Stimulated activated naive CD8-positive, alpha-beta T cell treated with anti-CD3 and anti-CD28 coated beads, Interleukin-15, amount 100 ng/mL, for 72 hours (primary cell): Measurements from ENCODE around the gene LZTFL1.

Experiments used
- ATAC-seq: fragments of 150-1000 bp; cut with Tn5 transposase; 2 replicates; pipeline ENCODE4 v1.10.0; 2021; ENCODE audit warnings: mild to moderate bottlenecking, moderate library complexity
- DNase-seq, 2 donors: peaks; one replicate each; pipeline ENCODE4 v3.0.0; 2021 to 2022
- H3K27ac Mint-ChIP-seq, 2 donors: one replicate each; pipeline ENCODE4 v1.8.0; 2022; ENCODE audit warnings: mild to moderate bottlenecking in 2 of 2, mixed read lengths in 2 of 2, moderate library complexity in 2 of 2
- H3K27me3 Mint-ChIP-seq: one replicate; pipeline ENCODE4 v1.8.0; 2022; ENCODE audit warnings: mixed read lengths
- H3K4me1 Mint-ChIP-seq: one replicate; pipeline ENCODE4 v1.8.0; 2022; ENCODE audit warnings: mild to moderate bottlenecking, mixed read lengths
- H3K4me3 Mint-ChIP-seq, 2 donors: one replicate each; pipeline ENCODE4 v1.8.0; 2022; ENCODE audit warnings: mild to moderate bottlenecking in 2 of 2, mixed read lengths in 2 of 2, moderate library complexity in 1 of 2
- H3K9me3 Mint-ChIP-seq, 2 donors: one replicate each; pipeline ENCODE4 v1.8.0; 2022; ENCODE audit warnings: mixed read lengths in 2 of 2

The LZTFL1 gene

DNA sequence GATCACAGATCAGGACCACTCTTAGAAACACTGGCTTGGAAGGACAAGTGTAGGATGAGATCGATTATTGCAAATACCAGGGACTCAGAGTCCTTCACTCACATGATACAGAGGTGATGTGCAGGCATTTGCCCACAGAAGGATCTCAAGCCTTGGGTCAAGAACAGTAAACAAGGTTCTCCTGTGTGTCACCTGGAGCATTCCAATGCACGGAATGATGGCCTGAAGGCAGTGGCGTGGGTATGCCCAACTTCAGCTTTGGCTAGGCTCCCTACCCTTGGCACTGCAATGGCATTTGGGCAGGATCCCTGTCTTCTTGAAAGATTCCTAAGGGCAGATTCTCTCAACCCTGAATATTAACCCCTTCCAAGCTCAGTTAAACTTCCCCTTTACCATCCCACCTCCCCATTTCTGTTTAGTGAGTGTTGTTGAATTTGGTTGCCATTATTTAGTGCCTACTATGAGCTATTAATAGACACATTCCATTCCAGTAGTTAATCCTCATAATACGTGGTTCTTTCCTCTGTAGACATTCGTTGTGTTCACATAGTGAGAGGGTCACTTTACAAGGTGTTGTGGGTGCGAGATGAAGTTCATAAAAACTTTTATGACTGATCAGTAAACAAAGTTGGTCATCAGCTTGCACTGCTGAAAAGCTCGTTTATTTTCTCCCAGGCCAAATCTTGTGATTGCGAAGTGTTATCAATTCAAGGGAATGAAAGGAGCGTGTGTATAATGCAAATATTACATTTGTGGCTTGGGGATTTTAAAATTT, 1.1 kb upstream of the LZTFL1 start:
- Mint-ChIP-seq H3K27me3 (peaks cover 3% of the 10 kb centered on the region), H3K9me3 (no peaks in the 10 kb centered on the region), H3K4me1 (peaks cover 7% of the 10 kb centered on the region), H3K4me3 (peak overlapping the region in 1 of 2 donors; percentile 89), H3K27ac (no peak overlapping the region)
- DNase-seq (no peak), ATAC-seq (no peak)

DNA sequence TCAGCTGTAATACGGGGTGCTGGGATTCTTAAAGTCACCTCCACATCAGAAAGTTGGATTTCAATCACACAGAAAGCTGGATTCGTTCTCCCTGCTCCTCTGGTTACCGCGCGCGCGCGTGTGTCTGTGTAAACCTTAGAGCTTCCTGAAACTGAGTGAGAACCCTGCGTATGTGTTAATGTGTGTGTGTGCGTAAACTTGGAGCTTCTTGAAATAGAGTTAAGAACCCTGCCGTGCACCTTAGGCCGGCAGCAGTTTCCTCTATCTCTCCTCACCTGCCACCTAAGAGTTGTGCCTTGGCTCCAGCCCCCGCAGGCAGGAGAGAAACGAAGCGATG, 531 bp downstream of the LZTFL1 start:
- H3K27ac Mint-ChIP-seq, result peak overlapping the region; percentile 95 to 96
- DNase-seq, result no peak
- peak; percentile 57 for ATAC-seq
- peaks cover 7% of the 10 kb centered on the region for H3K4me1 Mint-ChIP-seq
- no peaks in the 10 kb centered on the region for H3K27me3 Mint-ChIP-seq
- peak overlapping the region; percentile 89 to 97 for H3K4me3 Mint-ChIP-seq
- no peaks in the 10 kb centered on the region for H3K9me3 Mint-ChIP-seq

DNA sequence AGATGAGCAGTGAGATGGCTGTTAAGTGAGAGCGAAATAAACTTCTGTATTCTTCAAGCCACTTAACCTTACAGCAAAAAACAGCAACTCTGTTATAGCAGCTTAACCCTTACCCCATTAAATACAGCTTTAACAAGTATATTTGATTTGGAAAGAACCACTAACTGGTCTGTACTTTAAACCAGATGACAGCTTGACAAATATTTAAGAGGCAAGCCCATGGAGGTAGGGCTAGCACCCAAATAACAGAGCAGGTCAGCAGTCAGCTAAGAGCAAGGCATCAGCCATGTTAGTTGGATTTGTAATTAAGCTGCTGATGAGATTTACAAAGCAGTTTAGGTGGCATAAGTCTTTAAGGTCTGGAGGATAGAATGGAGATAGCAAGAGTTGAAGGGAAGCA, 3.5 kb downstream of the LZTFL1 start:
- Mint-ChIP-seq H3K4me3 (no peak overlapping the region), H3K4me1 (peaks cover 7% of the 10 kb centered on the region), H3K9me3 (no peaks in the 10 kb centered on the region), H3K27ac (no peak overlapping the region), H3K27me3 (no peaks in the 10 kb centered on the region)
- ATAC-seq (no peak), DNase-seq (no peak)

DNA sequence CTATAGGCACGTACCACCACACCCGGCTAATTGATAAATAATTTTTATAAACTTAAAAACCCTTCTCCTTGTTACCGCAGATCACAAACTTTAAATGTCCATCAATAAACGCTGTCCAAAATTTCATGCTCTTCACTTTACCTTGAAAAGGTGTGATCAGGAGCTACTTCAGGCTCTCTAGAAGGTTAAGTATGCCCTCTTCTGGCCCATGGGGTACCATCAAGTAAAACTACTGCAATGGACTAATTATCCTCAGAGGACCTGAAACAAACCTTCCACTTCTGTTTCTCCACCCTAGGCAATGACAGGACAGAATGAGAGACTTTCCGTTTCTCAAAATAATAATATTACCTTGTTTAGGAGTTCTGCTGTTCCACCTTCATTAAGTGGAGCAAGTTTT, 9.2 kb downstream of the LZTFL1 start:
- no peak for DNase-seq
- H3K4me3 Mint-ChIP-seq, result no peak overlapping the region
- no peak for ATAC-seq
- H3K4me1 Mint-ChIP-seq, result no peaks in the 10 kb centered on the region
- no peaks in the 10 kb centered on the region for H3K27me3 Mint-ChIP-seq
- no peaks in the 10 kb centered on the region for H3K9me3 Mint-ChIP-seq
- H3K27ac Mint-ChIP-seq, result no peak overlapping the region

DNA sequence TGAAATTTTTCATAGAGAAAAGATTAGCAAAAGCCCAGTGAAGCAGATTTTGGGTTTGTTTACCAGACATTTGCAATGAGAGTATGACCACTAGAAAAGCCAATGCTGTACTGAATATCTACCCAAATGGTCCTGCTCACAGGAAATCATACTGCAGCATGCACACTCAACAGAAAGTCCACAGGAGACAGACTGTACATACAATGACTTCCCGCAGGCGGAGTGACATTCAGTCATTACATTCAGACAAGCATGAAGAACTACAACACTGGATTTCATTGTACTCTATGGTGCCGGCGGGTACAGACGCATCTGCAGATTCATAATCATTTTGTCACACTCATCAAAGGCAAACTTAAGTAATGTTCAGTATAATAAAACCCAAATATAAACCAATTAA, 11.8 kb downstream of the LZTFL1 start:
- ATAC-seq (no peak), DNase-seq (no peak)
- Mint-ChIP-seq H3K4me3 (no peak overlapping the region), H3K27me3 (no peaks in the 10 kb centered on the region), H3K27ac (no peak overlapping the region), H3K9me3 (no peaks in the 10 kb centered on the region), H3K4me1 (peaks cover 12% of the 10 kb centered on the region)

DNA sequence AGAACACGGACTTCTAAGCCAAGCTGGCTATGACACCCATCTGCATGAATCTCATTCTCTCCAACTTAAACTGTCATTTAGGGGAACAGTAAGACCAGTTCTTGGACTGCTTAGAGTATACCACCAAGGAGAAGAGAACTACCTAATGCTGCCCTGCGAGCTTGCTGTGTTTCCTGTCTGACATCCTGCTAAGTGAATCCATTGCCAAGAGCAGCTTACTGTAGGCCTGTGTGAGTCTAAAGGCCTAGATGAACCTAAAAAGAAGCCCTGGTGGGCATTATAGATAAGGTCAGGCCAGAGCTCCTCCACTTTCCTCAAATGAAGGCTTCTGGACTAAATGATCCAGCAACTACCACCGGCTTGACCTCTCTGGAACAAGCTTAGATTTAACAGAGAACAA, 15.0 kb downstream of the LZTFL1 start:
- DNase-seq (no peak), ATAC-seq (no peak)
- H3K27ac Mint-ChIP-seq, result no peak overlapping the region
- peaks cover 12% of the 10 kb centered on the region for H3K4me1 Mint-ChIP-seq
- H3K4me3 Mint-ChIP-seq, result no peak overlapping the region
- H3K27me3 Mint-ChIP-seq, result no peaks in the 10 kb centered on the region
- H3K9me3 Mint-ChIP-seq, result no peaks in the 10 kb centered on the region

DNA sequence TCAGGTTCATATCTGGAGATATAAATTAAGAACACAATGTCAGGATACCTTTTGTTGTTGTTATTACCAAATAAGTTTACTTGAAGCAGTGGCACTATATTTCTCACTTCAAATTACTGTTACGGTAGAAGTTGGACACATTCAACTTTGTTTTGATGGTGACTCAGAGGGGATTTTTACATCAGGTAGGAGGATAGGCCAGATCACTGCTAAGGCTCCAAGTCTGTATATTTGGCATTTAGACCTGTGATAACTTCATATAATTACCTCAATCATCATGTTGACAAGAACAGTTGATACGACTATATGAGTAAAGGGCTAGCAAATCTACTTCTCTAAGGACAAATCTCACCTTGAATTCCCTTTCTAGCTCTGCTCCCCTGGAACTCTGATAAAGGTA, 15.6 kb downstream of the LZTFL1 start:
- H3K4me1 Mint-ChIP-seq, result peaks cover 12% of the 10 kb centered on the region
- DNase-seq, result no peak
- H3K9me3 Mint-ChIP-seq, result no peaks in the 10 kb centered on the region
- peak overlapping the region in 1 of 2 donors; percentile 79 for H3K27ac Mint-ChIP-seq
- H3K4me3 Mint-ChIP-seq, result no peak overlapping the region
- ATAC-seq, result peak; percentile 62
- H3K27me3 Mint-ChIP-seq, result no peaks in the 10 kb centered on the region

DNA sequence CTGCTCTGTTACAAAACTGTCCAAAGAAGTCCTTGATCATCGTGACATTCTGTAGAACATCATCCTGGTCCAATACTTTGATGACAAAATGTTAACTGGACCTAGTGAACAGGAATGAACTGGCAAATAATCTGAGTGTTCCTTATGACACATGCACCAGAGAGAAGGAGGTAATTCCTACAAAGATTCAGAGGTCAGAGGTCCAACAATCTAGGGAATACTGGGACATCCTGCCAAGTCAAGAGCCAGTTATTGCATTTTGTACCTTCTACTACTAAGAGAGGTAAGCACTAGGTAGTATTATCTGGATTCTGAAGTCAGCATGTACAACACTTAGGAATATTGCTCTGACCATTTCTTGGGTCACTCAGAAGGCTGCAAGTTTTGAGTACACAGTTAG, 20.8 kb downstream of the LZTFL1 start:
- no peak overlapping the region for H3K27ac Mint-ChIP-seq
- no peak overlapping the region for H3K4me3 Mint-ChIP-seq
- H3K4me1 Mint-ChIP-seq, result peaks cover 11% of the 10 kb centered on the region
- no peaks in the 10 kb centered on the region for H3K9me3 Mint-ChIP-seq
- H3K27me3 Mint-ChIP-seq, result no peaks in the 10 kb centered on the region
- DNase-seq, result no peak
- ATAC-seq, result no peak

DNA sequence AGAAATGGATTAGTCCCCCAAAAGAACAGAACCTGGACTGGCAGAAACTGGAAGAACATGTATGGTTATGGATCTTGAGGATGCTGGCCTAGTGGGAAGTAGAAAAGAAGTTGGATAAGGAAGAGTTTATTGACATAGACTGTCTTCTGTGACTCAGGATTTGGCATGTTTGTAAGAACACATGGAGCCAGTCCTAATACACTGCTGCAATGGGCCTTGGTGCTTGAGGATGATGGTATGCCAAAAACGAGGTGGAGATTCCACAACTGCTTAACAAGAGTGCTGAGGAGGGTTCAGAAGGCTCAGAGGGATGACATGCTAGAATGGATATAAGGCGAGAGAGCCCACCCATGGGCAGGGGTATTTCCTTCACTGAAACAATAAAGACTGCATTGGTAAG, 22.4 kb downstream of the LZTFL1 start:
- DNase-seq (no peak), ATAC-seq (no peak)
- H3K4me1 Mint-ChIP-seq, result peaks cover 8% of the 10 kb centered on the region
- no peaks in the 10 kb centered on the region for H3K27me3 Mint-ChIP-seq
- H3K27ac Mint-ChIP-seq, result no peak overlapping the region
- H3K9me3 Mint-ChIP-seq, result no peaks in the 10 kb centered on the region
- no peak overlapping the region for H3K4me3 Mint-ChIP-seq

DNA sequence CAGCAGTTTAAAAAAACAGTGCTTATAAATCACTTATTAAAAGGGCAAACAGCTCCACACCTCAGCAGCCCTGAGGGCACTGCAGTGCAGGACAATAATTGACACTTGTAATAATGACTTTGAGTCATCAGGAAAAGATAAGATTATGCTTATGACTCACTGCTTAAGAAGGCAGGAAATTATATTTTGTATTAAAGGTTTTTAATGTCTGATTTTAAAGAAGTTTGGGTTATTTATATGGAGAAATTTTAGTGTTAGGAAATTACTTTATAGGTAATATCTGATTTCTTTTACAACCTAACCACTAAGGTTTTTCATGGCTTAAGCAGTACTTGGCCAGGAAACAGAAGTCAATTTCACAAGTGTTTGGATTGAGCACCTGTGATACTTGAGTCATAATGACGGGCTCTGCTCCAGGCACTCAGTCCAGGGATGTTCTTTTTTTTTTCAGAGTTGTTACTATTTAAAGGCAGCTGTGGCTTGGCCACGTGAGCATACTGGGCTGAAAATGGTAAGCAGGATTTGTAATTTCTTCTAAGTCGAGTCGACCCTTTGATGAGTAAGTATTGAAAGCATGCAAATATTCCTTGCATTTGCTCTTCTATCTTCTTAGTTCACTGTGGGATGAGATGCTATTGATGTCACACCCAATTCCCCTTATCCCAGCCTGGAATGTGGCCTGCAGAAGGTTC, 23.9 kb downstream of the LZTFL1 start:
- no peak overlapping the region for H3K27ac Mint-ChIP-seq
- H3K27me3 Mint-ChIP-seq, result no peaks in the 10 kb centered on the region
- H3K9me3 Mint-ChIP-seq, result no peaks in the 10 kb centered on the region
- peaks cover 8% of the 10 kb centered on the region for H3K4me1 Mint-ChIP-seq
- DNase-seq, result no peak
- H3K4me3 Mint-ChIP-seq, result no peak overlapping the region
- ATAC-seq, result peak; percentile 76

DNA sequence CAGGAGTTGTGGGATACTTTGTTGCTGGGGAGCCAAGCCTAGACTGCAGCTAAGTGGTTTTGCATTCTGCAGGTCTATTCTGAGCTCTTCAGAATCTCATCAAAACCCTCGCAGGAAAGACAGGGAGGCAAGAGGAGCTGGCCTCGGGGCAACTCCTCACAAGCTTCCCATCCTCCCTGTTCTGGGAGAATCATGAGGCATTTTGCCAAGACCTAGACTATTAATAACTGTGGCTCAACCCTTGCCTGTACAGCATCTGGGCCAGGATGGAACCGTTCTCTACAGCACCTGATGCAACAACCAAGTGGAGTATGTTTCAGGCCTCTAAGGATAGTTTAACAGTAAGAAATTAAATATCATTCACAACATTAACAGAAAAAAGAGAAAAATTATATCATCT, 25.4 kb downstream of the LZTFL1 start:
- Mint-ChIP-seq H3K4me3 (no peak overlapping the region), H3K4me1 (peaks cover 8% of the 10 kb centered on the region), H3K27me3 (no peaks in the 10 kb centered on the region), H3K9me3 (no peaks in the 10 kb centered on the region), H3K27ac (no peak overlapping the region)
- DNase-seq, result no peak
- ATAC-seq, result no peak

DNA sequence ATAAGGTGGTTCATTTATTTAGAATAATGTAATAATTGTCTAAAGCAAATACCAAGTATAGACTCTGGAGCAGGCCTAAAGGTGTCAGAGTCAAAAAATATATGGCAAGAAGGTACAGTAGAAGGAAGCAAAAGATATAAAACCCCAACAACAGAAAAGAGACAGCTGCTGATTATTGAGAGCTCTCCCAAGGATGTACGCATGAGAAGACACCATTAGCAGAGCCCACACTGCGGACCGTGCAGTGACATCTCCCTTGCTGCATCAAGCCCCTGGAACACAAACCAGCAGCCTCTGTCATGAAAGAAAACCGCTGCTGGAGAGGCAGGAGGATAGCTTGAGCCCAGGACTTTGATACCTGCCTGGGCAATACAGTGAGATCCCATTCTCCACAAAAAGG, 27.6 kb downstream of the LZTFL1 start:
- no peaks in the 10 kb centered on the region for H3K9me3 Mint-ChIP-seq
- peaks cover 8% of the 10 kb centered on the region for H3K4me1 Mint-ChIP-seq
- ATAC-seq (no peak), DNase-seq (no peak)
- H3K27ac Mint-ChIP-seq, result no peak overlapping the region
- no peaks in the 10 kb centered on the region for H3K27me3 Mint-ChIP-seq
- no peak overlapping the region for H3K4me3 Mint-ChIP-seq

DNA sequence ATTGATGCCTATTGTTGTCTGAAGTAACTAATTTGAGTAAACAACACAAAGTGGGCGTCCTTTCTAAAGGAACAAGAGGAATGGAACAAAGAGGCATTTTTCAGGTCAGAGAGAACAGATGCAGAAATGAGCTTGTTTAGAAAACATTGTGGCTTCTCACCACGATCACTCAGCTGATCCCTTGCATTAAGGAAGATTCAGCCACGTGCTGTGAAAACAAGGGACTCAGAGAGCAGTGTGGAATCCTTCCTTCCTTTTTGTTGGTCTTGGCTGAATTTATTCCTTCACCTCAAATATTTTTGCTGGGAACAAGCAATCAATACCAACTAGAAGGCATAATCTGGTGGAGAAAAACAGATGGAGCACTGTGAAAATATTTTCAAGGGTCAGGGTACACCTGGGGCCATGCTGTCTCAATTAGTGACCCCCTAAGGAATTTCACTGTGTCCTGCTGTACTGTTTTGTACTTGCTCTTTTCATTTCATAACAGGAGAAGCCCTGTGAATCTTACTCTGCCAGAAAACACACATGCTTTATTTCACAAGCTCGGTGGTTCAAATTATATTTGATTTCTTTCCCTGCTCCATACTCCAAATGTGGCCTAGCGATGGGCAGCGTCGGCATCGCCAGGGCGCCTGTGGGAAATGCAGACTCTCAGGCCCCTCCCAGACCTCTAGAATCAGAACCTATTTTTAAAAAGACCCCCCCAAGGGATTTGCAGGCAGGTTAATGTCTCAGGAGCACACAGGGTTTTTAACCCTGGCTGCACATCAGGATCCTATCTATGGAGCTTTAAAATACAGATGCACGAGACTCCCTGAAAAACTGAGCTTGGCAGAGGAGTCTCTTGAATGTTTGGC, 34.0 kb downstream of the LZTFL1 start:
- DNase-seq, result no peak
- H3K9me3 Mint-ChIP-seq, result no peaks in the 10 kb centered on the region
- H3K4me1 Mint-ChIP-seq, result peaks cover 5% of the 10 kb centered on the region
- peaks cover 9% of the 10 kb centered on the region for H3K27me3 Mint-ChIP-seq
- H3K4me3 Mint-ChIP-seq, result no peak overlapping the region
- ATAC-seq, result no peak
- H3K27ac Mint-ChIP-seq, result no peak overlapping the region

DNA sequence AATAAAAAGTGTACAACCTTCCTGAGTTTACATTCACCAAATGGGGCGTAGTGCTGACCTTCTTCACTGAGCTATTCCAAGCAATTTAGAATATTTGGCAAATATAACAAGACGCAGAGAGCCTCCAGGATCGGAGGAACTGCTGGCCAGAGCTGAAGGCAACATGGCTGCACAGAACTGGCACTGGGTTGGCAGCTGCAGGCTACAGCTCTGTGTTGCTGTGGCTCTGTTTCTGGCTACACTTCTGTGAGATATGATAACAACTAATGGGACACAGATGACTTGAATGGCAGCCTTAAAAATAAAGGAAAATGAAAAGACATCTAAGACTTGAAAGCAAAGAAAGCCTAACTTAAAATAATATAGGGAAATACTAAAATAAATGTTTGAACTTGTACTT, 34.8 kb downstream of the LZTFL1 start:
- peaks cover 9% of the 10 kb centered on the region for H3K27me3 Mint-ChIP-seq
- DNase-seq (no peak), ATAC-seq (no peak)
- H3K4me1 Mint-ChIP-seq, result peaks cover 5% of the 10 kb centered on the region
- H3K9me3 Mint-ChIP-seq, result no peaks in the 10 kb centered on the region
- no peak overlapping the region for H3K4me3 Mint-ChIP-seq
- no peak overlapping the region for H3K27ac Mint-ChIP-seq

DNA sequence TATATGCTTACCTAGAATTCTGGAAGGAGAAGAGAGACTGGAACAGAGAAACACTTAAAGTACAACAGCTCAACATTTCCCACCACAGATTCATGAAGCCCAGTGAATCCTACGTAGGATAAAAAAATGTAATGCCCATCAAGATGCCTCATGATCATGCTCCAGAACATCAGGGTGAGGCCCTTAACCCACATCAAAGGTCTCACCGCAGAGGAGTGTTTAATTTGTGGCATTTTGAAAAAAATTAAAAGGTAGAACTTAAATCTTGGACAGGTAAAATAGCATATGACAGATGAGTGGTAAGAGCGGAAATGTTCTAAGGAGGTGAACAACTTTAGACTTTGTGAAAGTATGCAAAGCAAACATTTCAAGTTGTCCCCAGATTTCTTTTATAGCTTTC, 35.8 kb downstream of the LZTFL1 start:
- Mint-ChIP-seq H3K27me3 (peaks cover 18% of the 10 kb centered on the region), H3K4me3 (no peak overlapping the region), H3K4me1 (peaks cover 5% of the 10 kb centered on the region), H3K9me3 (no peaks in the 10 kb centered on the region), H3K27ac (no peak overlapping the region)
- DNase-seq, result no peak
- no peak for ATAC-seq
